ENCODE results near the gene LCNL1. TPM values are rescaled to one million over a fixed set of nuclear protein-coding genes. Genes with fewer than 3 reads are reported as not detected.

LCNL1 gene
- total RNA-seq, 2 experiments from 2014 or later = not detected

DNA sequence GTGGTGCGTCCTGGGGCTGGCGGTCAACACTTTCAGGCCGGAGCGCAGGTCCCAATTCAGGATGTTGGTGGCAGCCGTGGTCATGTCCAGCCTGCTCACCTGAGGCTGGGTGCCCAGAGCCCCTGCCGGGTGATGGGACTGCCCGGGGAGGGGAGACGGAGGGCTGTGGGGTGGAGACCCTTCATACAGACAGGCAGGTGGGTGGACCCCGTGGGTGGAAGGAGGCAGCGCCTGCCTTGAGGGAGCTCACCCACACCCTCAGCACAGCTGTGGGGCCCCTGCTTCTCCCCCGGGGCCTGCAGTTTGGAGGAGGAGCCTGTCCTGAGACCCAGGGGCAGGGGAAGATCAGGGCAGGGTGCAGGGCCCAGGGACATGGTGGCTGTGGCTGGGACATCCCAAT lies 12.4 kb upstream of the LCNL1 start:
- TF ChIP-seq, protein P1, sequence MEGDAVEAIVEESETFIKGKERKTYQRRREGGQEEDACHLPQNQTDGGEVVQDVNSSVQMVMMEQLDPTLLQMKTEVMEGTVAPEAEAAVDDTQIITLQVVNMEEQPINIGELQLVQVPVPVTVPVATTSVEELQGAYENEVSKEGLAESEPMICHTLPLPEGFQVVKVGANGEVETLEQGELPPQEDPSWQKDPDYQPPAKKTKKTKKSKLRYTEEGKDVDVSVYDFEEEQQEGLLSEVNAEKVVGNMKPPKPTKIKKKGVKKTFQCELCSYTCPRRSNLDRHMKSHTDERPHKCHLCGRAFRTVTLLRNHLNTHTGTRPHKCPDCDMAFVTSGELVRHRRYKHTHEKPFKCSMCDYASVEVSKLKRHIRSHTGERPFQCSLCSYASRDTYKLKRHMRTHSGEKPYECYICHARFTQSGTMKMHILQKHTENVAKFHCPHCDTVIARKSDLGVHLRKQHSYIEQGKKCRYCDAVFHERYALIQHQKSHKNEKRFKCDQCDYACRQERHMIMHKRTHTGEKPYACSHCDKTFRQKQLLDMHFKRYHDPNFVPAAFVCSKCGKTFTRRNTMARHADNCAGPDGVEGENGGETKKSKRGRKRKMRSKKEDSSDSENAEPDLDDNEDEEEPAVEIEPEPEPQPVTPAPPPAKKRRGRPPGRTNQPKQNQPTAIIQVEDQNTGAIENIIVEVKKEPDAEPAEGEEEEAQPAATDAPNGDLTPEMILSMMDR (IDR thresholded peaks at IDR 0.05) = no peak
- Mint-ChIP-seq H3K4me3 (no peak overlapping the region), H3K9me3 (no peaks in the 10 kb centered on the region), H3K4me1 (ENCODE audit: low read depth) (peaks cover 17% of the 10 kb centered on the region), H3K36me3 (ENCODE audit: low read depth) (no peaks in the 10 kb centered on the region), H3K27ac (no peak overlapping the region), H3K27me3 (no peaks in the 10 kb centered on the region)
- ATAC-seq = no peak
- intact Hi-C loops (cut with micrococcal nuclease) = no loop called here
- DNase-seq = no peak
- ChIA-PET POLR2A (interaction anchor here (1.1 to 1.2 kb wide), 2 partner anchors 18 to 38 kb away, joined by 3 read pairs; no protein-coding TSS in a partner anchor), CTCF (no interaction called here)

GRCh38 chr9:136971746-136972145 lies 11.0 kb upstream of the LCNL1 start:
- Mint-ChIP-seq H3K27ac (no peak overlapping the region), H3K4me3 (no peak overlapping the region), H3K27me3 (no peaks in the 10 kb centered on the region), H3K9me3 (no peaks in the 10 kb centered on the region), H3K4me1 (ENCODE audit: low read depth) (peaks cover 18% of the 10 kb centered on the region), H3K36me3 (ENCODE audit: low read depth) (no peaks in the 10 kb centered on the region)
- no peak for ATAC-seq
- ChIA-PET CTCF (interaction anchor here (1.2 kb wide), 1 partner anchor 25 kb away, joined by 3 read pairs; no protein-coding TSS in a partner anchor), POLR2A (no interaction called here)
- intact Hi-C loops (cut with micrococcal nuclease) = no loop called here
- no peak for DNase-seq
- TF ChIP-seq, protein P1 (IDR thresholded peaks at IDR 0.05) = no peak

DNA sequence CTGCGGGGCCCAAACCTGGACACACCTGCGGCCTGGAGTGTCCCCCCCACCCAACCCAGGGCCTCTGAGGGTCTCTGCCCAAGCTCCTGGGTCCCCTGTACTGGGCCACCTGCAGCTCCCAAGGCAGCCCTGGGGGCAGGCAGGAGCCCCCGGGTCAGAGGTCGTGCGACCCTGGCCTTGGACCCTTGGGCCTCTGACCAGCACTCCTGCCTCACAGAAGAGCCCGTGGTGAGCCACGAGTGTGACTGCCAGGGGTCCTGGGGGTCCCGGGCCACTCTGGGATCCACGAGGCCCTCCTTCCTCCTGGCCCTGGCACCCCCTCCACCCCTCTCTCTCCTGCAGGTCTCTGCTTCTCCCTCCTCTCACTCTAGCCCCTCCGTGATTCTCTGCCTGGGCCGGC lies 10.5 kb upstream of the LCNL1 start:
- H3K27ac Mint-ChIP-seq = no peak overlapping the region
- peaks cover 20% of the 10 kb centered on the region for H3K4me1 Mint-ChIP-seq (ENCODE audit: low read depth)
- intact Hi-C loops (cut with micrococcal nuclease) = no loop called here
- DNase-seq = no peak
- H3K4me3 Mint-ChIP-seq = no peak overlapping the region
- H3K9me3 Mint-ChIP-seq = no peaks in the 10 kb centered on the region
- POLR2A ChIA-PET = no interaction called here
- CTCF ChIA-PET = interaction anchor here (1.2 kb wide), 1 partner anchor 25 kb away, joined by 3 read pairs; no protein-coding TSS in a partner anchor
- H3K36me3 Mint-ChIP-seq (ENCODE audit: low read depth) = no peaks in the 10 kb centered on the region
- no peaks in the 10 kb centered on the region for H3K27me3 Mint-ChIP-seq
- TF ChIP-seq, protein P1 (IDR thresholded peaks at IDR 0.05) = no peak
- ATAC-seq = no peak

GRCh38 chr9:136972743-136973142 lies 10.1 kb upstream of the LCNL1 start:
- H3K36me3 Mint-ChIP-seq (ENCODE audit: low read depth) = no peaks in the 10 kb centered on the region
- no peak overlapping the region for H3K4me3 Mint-ChIP-seq
- H3K27me3 Mint-ChIP-seq = no peaks in the 10 kb centered on the region
- DNase-seq = no peak
- no peak overlapping the region for H3K27ac Mint-ChIP-seq
- H3K4me1 Mint-ChIP-seq (ENCODE audit: low read depth) = peaks cover 20% of the 10 kb centered on the region
- intact Hi-C loops (cut with micrococcal nuclease) = no loop called here
- POLR2A ChIA-PET = no interaction called here
- CTCF ChIA-PET = interaction anchor here (4.3 kb wide), 1 partner anchor 57 kb away, joined by 18 read pairs; no protein-coding TSS in a partner anchor
- TF ChIP-seq, protein P1 (IDR thresholded peaks at IDR 0.05) = no peak
- H3K9me3 Mint-ChIP-seq = no peaks in the 10 kb centered on the region
- no peak for ATAC-seq

GRCh38 chr9:136973618-136974617 lies 8.9 kb upstream of the LCNL1 start:
- no peaks in the 10 kb centered on the region for H3K9me3 Mint-ChIP-seq
- ChIA-PET CTCF (interaction anchor here (1.1 to 4.5 kb wide), 4 partner anchors 56 to 93 kb away, joined by 5 to 24 read pairs (median 15); no protein-coding TSS in a partner anchor), POLR2A (interaction anchor here (1.0 to 2.5 kb wide), 2 partner anchors 8 to 72 kb away, joined by 3 to 10 read pairs; no protein-coding TSS in a partner anchor)
- intact Hi-C loops (cut with micrococcal nuclease) = no loop called here
- no peak overlapping the region for H3K27ac Mint-ChIP-seq
- TF ChIP-seq, protein P1 (IDR thresholded peaks at IDR 0.05) = no peak
- H3K4me3 Mint-ChIP-seq = no peak overlapping the region
- H3K36me3 Mint-ChIP-seq (ENCODE audit: low read depth) = no peaks in the 10 kb centered on the region
- H3K27me3 Mint-ChIP-seq = no peaks in the 10 kb centered on the region
- ATAC-seq = no peak
- DNase-seq = no peak
- peaks cover 20% of the 10 kb centered on the region for H3K4me1 Mint-ChIP-seq (ENCODE audit: low read depth)

Measured in activated CD8-positive, alpha-beta T cell treated with anti-CD3 and anti-CD28 coated beads for 36 hours (primary cell).